GM23338 (cell line): ENCODE results near the gene VLDLR. TPM values are rescaled to one million over a fixed set of nuclear protein-coding genes. Genes with fewer than 3 reads are reported as not detected.

ENCODE experiments used
- ATAC-seq: fragments of 200-7000 bp; cut with Tn5 transposase; 3 replicates; pipeline ENCODE4 v1.9.1; 2020
- DNase-seq: peaks from one replicate; pipeline ENCODE4 v3.0.0-alpha.2; 2015; ENCODE audit warnings: low spot score
- H2AFZ ChIP-seq: fragments of 200-600 bp; sonication (generic); 2 replicates; pipeline ENCODE4 v1.8.0; 2016; ENCODE audit warnings: antibody characterized with exemption, mild to moderate bottlenecking, moderate library complexity
- H3F3A ChIP-seq: fragments of 200-600 bp; sonication (generic); replicated peaks from 2 replicates; pipeline ENCODE4 v1.8.0; 2017; ENCODE audit warnings: antibody characterized with exemption, mixed run types, low read depth
- H3K27ac ChIP-seq: fragments of 200-600 bp; sonication (generic); 2 replicates; pipeline ENCODE4 v1.6.1; 2016; ENCODE audit warnings: low read depth
- H3K27me3 ChIP-seq: fragments of 200-600 bp; sonication (generic); 2 replicates; pipeline ENCODE4 v1.8.0; 2016; ENCODE audit warnings: mild to moderate bottlenecking, mixed run types, moderate library complexity; ENCODE audit not compliant: insufficient read depth
- H3K36me3 ChIP-seq: fragments of 200-600 bp; sonication (generic); 2 replicates; pipeline ENCODE4 v1.8.0; 2016; ENCODE audit warnings: mild to moderate bottlenecking; ENCODE audit not compliant: insufficient read depth
- H3K4me1 ChIP-seq: fragments of 200-600 bp; sonication (generic); 2 replicates; pipeline ENCODE4 v1.8.0; 2016; ENCODE audit warnings: mild to moderate bottlenecking, moderate library complexity; ENCODE audit not compliant: insufficient read depth
- H3K4me2 ChIP-seq: fragments of 200-600 bp; sonication (generic); 2 replicates; pipeline ENCODE4 v1.7.1; 2017; ENCODE audit warnings: mixed run types
- H3K4me3 ChIP-seq: fragments of 200-600 bp; sonication (generic); 2 replicates; pipeline ENCODE4 v1.6.1; 2016; ENCODE audit warnings: mixed run types
- H3K79me2 ChIP-seq: fragments of 200-600 bp; sonication (generic); replicated peaks from 2 replicates; pipeline ENCODE4 v1.8.0; 2017; ENCODE audit warnings: mild to moderate bottlenecking; ENCODE audit not compliant: insufficient read depth
- H3K9me2 ChIP-seq: fragments of 200-600 bp; sonication (generic); 2 replicates; pipeline ENCODE4 v1.8.0; 2017; ENCODE audit not compliant: insufficient read depth
- H4K20me1 ChIP-seq: fragments of 200-600 bp; sonication (generic); replicated peaks from 2 replicates; pipeline ENCODE4 v1.8.0; 2017; ENCODE audit warnings: mild to moderate bottlenecking; ENCODE audit not compliant: insufficient read depth
- H3K27ac Mint-ChIP-seq: 2 replicates; pipeline ENCODE4 v1.8.0; 2020; ENCODE audit warnings: inconsistent platforms, mild to moderate bottlenecking, moderate library complexity, mixed read lengths
- H3K27me3 Mint-ChIP-seq: 3 replicates; pipeline ENCODE4 v1.8.0; 2022; ENCODE audit warnings: low read depth, mild to moderate bottlenecking, moderate library complexity, mixed read lengths, inconsistent platforms; ENCODE audit not compliant: insufficient read depth, poor library complexity
- H3K36me3 Mint-ChIP-seq: 3 replicates; pipeline ENCODE4 v1.8.0; 2021; ENCODE audit warnings: low read depth, mild to moderate bottlenecking, inconsistent platforms, moderate library complexity, mixed read lengths
- H3K4me1 Mint-ChIP-seq: 3 replicates; pipeline ENCODE4 v1.8.0; 2020; ENCODE audit warnings: mild to moderate bottlenecking, inconsistent platforms, mixed read lengths
- H3K4me3 Mint-ChIP-seq: 3 replicates; pipeline ENCODE4 v1.8.0; 2021; ENCODE audit warnings: moderate library complexity, mild to moderate bottlenecking, inconsistent platforms, mixed read lengths
- H3K9me3 Mint-ChIP-seq: 3 replicates; pipeline ENCODE4 v1.8.0; 2020; ENCODE audit warnings: moderate library complexity, mild to moderate bottlenecking, inconsistent platforms, mixed read lengths
- CREB1 ChIP-seq: fragments of 250-450 bp; sonication (Bioruptor Pico); IDR thresholded peaks from 2 replicates; pipeline ENCODE4 v1.5.0; 2020; ENCODE audit warnings: low read depth, mild to moderate bottlenecking, moderate library complexity
- ETS1 ChIP-seq: IDR thresholded peaks from 2 replicates; pipeline ENCODE4 v1.6.1; 2016; ENCODE audit warnings: antibody characterized with exemption
- EZH2 ChIP-seq: fragments of 200-600 bp; sonication (generic); IDR thresholded peaks from one replicate; pipeline ENCODE4 v1.8.0; 2017; ENCODE audit warnings: antibody characterized with exemption, mild to moderate bottlenecking, low read depth; ENCODE audit not compliant: unreplicated experiment
- JUNB ChIP-seq: IDR thresholded peaks from one replicate; pipeline ENCODE4 v1.6.1; 2016; ENCODE audit warnings: antibody characterized with exemption; ENCODE audit not compliant: unreplicated experiment
- NANOG ChIP-seq: IDR thresholded peaks from 2 replicates; pipeline ENCODE4 v1.6.1; 2016; ENCODE audit warnings: antibody characterized with exemption, borderline replicate concordance
- POLR2AphosphoS5 ChIP-seq: IDR thresholded peaks from 2 replicates; pipeline ENCODE4 v1.6.1; 2016; ENCODE audit warnings: antibody characterized with exemption, low read depth
- REST ChIP-seq: IDR thresholded peaks from one replicate; pipeline ENCODE4 v1.6.1; 2018; ENCODE audit warnings: antibody characterized with exemption; ENCODE audit not compliant: unreplicated experiment
- STAT1 ChIP-seq: IDR thresholded peaks from one replicate; pipeline ENCODE4 v1.6.1; 2016; ENCODE audit warnings: antibody characterized with exemption; ENCODE audit not compliant: unreplicated experiment
- ZNF114 ChIP-seq: fragments of 250-450 bp; sonication (Bioruptor Pico); IDR thresholded peaks from 2 replicates; pipeline ENCODE4 v1.5.0; 2020; ENCODE audit warnings: mild to moderate bottlenecking, moderate library complexity
- ZNF331 ChIP-seq: fragments of 250-450 bp; sonication (Bioruptor Pico); IDR thresholded peaks from 2 replicates; pipeline ENCODE4 v1.5.0; 2020; ENCODE audit warnings: low read depth, mild to moderate bottlenecking, moderate library complexity
- ZNF462 ChIP-seq: fragments of 250-450 bp; sonication (Bioruptor Pico); IDR thresholded peaks from 2 replicates; pipeline ENCODE4 v1.5.0; 2020; ENCODE audit warnings: mild to moderate bottlenecking, moderate library complexity
- long read RNA-seq: library from polyadenylated mRNA; unstranded; transcript quantifications from one replicate; pipeline ENCODE4 v2.0.0, GENCODE V29; 2020; ENCODE audit not compliant: unreplicated experiment
- polyA plus RNA-seq: library from polyadenylated mRNA; unstranded; fragments of >200 nt; fragmentation: Nextera tagmentation; extraction: Ambion mirVana; gene quantifications from 2 replicates; pipeline ENCODE4 v1.2.1, GENCODE V29; 2016
- total RNA-seq: library from RNA; depleted of rRNA; stranded (reverse); fragments of >200 nt; shearing (Covaris generic); gene quantifications from 2 replicates; pipeline ENCODE4 v1.2.3, GENCODE V29; 2014; rRNA removed

VLDLR gene
- 46.3 and 49.8 TPM in 2 replicates for total RNA-seq
- 13.2 and 14.9 TPM in 2 replicates for polyA plus RNA-seq
- long read RNA-seq, full-length matches to known transcripts = 3 of 7 reads
- long read RNA-seq, partial matches to known transcripts = 1 of 7 reads
- long read RNA-seq, other reads (novel, unspliced or antisense) = 3 of 7 reads

GRCh38 chr9:2621722-2622460 is at the start of gene VLDLR:
Gene VLDLR (plus strand): TSS chr9:2621787. CDS start chr9:2622190, 403 bp downstream.
- no peak for TF ChIP-seq NANOG
- no peak for TF ChIP-seq EZH2
- TF ChIP-seq REST = no peak
- TF ChIP-seq JUNB = no peak
- TF ChIP-seq POLR2AphosphoS5 = no peak
- no peak for TF ChIP-seq CREB1 (CRISPR knock-in tag)
- TF ChIP-seq ETS1 = no peak
- TF ChIP-seq STAT1 = no peak
- no peak for TF ChIP-seq ZNF114 (CRISPR knock-in tag)
- TF ChIP-seq ZNF331 (CRISPR knock-in tag) = no peak
- peaks cover 47% of the 10 kb centered on the region for H3K4me1 Mint-ChIP-seq
- peak within 1 kb of the TSS; percentile 79 for H3K4me3 ChIP-seq
- no peaks in the 10 kb centered on the region for H3F3A ChIP-seq
- peaks cover 15% of the 10 kb centered on the region for H3K27me3 ChIP-seq
- H3K27ac ChIP-seq = peak within 1 kb of the TSS; percentile 92
- peaks cover 7% of the 10 kb centered on the region for H3K27me3 Mint-ChIP-seq
- H3K9me2 ChIP-seq = no peaks in the 10 kb centered on the region
- ATAC-seq (peak; percentile 35), DNase-seq (peak; percentile 72)
- peak within 1 kb of the TSS; percentile 86 for H2AFZ ChIP-seq
- H3K4me2 ChIP-seq = peak within 1 kb of the TSS; percentile 83
- H3K9me3 Mint-ChIP-seq = no peaks in the 10 kb centered on the region
- H3K36me3 Mint-ChIP-seq = peaks cover 24% of the 10 kb centered on the region
- H3K36me3 ChIP-seq = no peaks in the 10 kb centered on the region
- H3K4me1 ChIP-seq = peaks cover 31% of the 10 kb centered on the region
- peaks cover 27% of the 10 kb centered on the region for H4K20me1 ChIP-seq
- peak within 1 kb of the TSS; percentile 95 for H3K27ac Mint-ChIP-seq
- peak within 1 kb of the TSS; percentile 91 for H3K4me3 Mint-ChIP-seq
- H3K79me2 ChIP-seq = peaks cover 86% of the 10 kb centered on the region

GRCh38 chr9:2574203-2574602 is 47.4 kb upstream of the VLDLR start:
- ATAC-seq = no peak
- no peak overlapping the region for H3K27ac Mint-ChIP-seq
- H3K27me3 Mint-ChIP-seq = no peaks in the 10 kb centered on the region
- no peak for TF ChIP-seq ZNF462 (CRISPR knock-in tag)

More at GRCh38 chr9:2574203-2574602, 47.4 kb upstream of the VLDLR start:
- H3K4me2 ChIP-seq = no peak overlapping the region
- DNase-seq = no peak
- H3K79me2 ChIP-seq = 0 out of 2 replicates have a peak, but pooled peaks cover 3% of the 10 kb centered on the region
- Mint-ChIP-seq H3K4me1 (peaks cover 3% of the 10 kb centered on the region; the same call in 1 of the 3 replicates), H3K36me3 (no peaks in the 10 kb centered on the region), H3K4me3 (no peak overlapping the region), H3K9me3 (no peaks in the 10 kb centered on the region)
- peaks cover 4% of the 10 kb centered on the region; the same call in 1 of the 2 replicates for H3K9me2 ChIP-seq
- no peak overlapping the region for H3K27ac ChIP-seq
- no peaks in the 10 kb centered on the region for H3K36me3 ChIP-seq
- no peak overlapping the region for H3K4me3 ChIP-seq
- H2AFZ ChIP-seq = no peak overlapping the region
- H3K4me1 ChIP-seq = no peaks in the 10 kb centered on the region
- H3F3A ChIP-seq = no peaks in the 10 kb centered on the region
- H4K20me1 ChIP-seq = no peaks in the 10 kb centered on the region
- no peaks in the 10 kb centered on the region for H3K27me3 ChIP-seq
